ENCODE results near the gene RNU7-1. TPM values are rescaled to one million over a fixed set of nuclear protein-coding genes. Genes with fewer than 3 reads are reported as not detected.

RNU7-1 gene
- polyA plus RNA-seq, 2 of the 4 experiments (the other 2 are of a cell fraction) = not detected

GRCh38 chr12:6950811-6951540 is 7.4 kb downstream of the RNU7-1 start, which contains the start of gene PTPN6:
Gene PTPN6, plus strand, starts transcription at chr12:6951356. Its CDS starts 157 bp downstream, at chr12:6951513.
- FAIRE-seq (no peak), DNase-seq (ENCODE audit: low read depth in 1 of 2, low spot score in 1 of 2) (no peak), ATAC-seq (no peak)
- Histone ChIP-seq H3K9me3 (no peaks in the 10 kb centered on the region), H3K4me1 (peaks cover 11% of the 10 kb centered on the region), H3K27ac (no peak within 1 kb of the TSS), H3K4me3 (no peak within 1 kb of the TSS), H3K4me2 (no peak within 1 kb of the TSS)
- ChIA-PET CTCF (interaction anchor here (1.0 to 22.6 kb wide), 7 partner anchors 11 to 110 kb away, joined by 3 to 370 read pairs (median 4); partner anchors contain the start of genes ATN1 and SPSB2), POLR2A (no interaction called here)
- TF ChIP-seq FOSL2 (IDR thresholded peaks at IDR 0.05) (no peak), FOSL2 (CRISPR knock-in tag; IDR thresholded peaks at IDR 0.05) (no peak), EP300 (IDR thresholded peaks at IDR 0.05) (no peak), RNF2 (IDR thresholded peaks at IDR 0.05; ENCODE audit: borderline replicate concordance, low read depth) (no peak), HOXA7 (CRISPR knock-in tag; IDR thresholded peaks at IDR 0.05) (no peak), PHF8 (IDR thresholded peaks at IDR 0.05; ENCODE audit: borderline replicate concordance, low read depth) (no peak), ELK1 (IDR thresholded peaks at IDR 0.05; ENCODE audit: low read depth, low read length) (no peak), EHF (CRISPR knock-in tag; IDR thresholded peaks at IDR 0.05) (no peak), HEYL (CRISPR knock-in tag; IDR thresholded peaks at IDR 0.05) (no peak), KDM5A (IDR thresholded peaks at IDR 0.05) (no peak), CBX8 (IDR thresholded peaks at IDR 0.05) (no peak), JUN (IDR thresholded peaks at IDR 0.05) (no peak), HMGXB4 (CRISPR knock-in tag; IDR thresholded peaks at IDR 0.05; ENCODE audit: borderline replicate concordance) (no peak), MAFK (IDR thresholded peaks at IDR 0.05; ENCODE audit: partially characterized antibody) (no peak), NR3C1 (IDR thresholded peaks at IDR 0.05) (no peak), HDAC2 (IDR thresholded peaks at IDR 0.05) (no peak), E2F6 (IDR thresholded peaks at IDR 0.05; ENCODE audit: borderline replicate concordance, low read depth) (no peak), SREBF2 (IDR thresholded peaks at IDR 0.05) (no peak)
- TF ChIP-seq, protein P1, sequence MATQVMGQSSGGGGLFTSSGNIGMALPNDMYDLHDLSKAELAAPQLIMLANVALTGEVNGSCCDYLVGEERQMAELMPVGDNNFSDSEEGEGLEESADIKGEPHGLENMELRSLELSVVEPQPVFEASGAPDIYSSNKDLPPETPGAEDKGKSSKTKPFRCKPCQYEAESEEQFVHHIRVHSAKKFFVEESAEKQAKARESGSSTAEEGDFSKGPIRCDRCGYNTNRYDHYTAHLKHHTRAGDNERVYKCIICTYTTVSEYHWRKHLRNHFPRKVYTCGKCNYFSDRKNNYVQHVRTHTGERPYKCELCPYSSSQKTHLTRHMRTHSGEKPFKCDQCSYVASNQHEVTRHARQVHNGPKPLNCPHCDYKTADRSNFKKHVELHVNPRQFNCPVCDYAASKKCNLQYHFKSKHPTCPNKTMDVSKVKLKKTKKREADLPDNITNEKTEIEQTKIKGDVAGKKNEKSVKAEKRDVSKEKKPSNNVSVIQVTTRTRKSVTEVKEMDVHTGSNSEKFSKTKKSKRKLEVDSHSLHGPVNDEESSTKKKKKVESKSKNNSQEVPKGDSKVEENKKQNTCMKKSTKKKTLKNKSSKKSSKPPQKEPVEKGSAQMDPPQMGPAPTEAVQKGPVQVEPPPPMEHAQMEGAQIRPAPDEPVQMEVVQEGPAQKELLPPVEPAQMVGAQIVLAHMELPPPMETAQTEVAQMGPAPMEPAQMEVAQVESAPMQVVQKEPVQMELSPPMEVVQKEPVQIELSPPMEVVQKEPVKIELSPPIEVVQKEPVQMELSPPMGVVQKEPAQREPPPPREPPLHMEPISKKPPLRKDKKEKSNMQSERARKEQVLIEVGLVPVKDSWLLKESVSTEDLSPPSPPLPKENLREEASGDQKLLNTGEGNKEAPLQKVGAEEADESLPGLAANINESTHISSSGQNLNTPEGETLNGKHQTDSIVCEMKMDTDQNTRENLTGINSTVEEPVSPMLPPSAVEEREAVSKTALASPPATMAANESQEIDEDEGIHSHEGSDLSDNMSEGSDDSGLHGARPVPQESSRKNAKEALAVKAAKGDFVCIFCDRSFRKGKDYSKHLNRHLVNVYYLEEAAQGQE (IDR thresholded peaks at IDR 0.05) = no peak
- TF ChIP-seq, protein P2, sequence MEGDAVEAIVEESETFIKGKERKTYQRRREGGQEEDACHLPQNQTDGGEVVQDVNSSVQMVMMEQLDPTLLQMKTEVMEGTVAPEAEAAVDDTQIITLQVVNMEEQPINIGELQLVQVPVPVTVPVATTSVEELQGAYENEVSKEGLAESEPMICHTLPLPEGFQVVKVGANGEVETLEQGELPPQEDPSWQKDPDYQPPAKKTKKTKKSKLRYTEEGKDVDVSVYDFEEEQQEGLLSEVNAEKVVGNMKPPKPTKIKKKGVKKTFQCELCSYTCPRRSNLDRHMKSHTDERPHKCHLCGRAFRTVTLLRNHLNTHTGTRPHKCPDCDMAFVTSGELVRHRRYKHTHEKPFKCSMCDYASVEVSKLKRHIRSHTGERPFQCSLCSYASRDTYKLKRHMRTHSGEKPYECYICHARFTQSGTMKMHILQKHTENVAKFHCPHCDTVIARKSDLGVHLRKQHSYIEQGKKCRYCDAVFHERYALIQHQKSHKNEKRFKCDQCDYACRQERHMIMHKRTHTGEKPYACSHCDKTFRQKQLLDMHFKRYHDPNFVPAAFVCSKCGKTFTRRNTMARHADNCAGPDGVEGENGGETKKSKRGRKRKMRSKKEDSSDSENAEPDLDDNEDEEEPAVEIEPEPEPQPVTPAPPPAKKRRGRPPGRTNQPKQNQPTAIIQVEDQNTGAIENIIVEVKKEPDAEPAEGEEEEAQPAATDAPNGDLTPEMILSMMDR (IDR thresholded peaks at IDR 0.05) = no peak
- TF ChIP-seq, protein P3, sequence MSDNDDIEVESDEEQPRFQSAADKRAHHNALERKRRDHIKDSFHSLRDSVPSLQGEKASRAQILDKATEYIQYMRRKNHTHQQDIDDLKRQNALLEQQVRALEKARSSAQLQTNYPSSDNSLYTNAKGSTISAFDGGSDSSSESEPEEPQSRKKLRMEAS (IDR thresholded peaks at IDR 0.05) = no peak
- WGBS (ENCODE audit: missing lambda C conversion rate) = 90% methylated on average over 23 of the region's 25 CpGs

Measured in A549 (cell line).